A549 (cell line): ENCODE measurements around the gene POLR1E.
"Not testable (repeated sequence)": the region's sequence is repeated elsewhere in the genome, so short reads cannot be mapped to it uniquely, and the experiment has no call there.

Experiments
- CEBPB ChIP-seq, 2 experiments: fragments of >200 bp in 1 of 2; sonication (Bioruptor Twin) in 1 of 2; formaldehyde crosslinking in 1 of 2; IDR thresholded peaks; 2 replicates each; pipeline ENCODE4 v1.6.1; 2012 to 2016
- CTCF ChIP-seq: fragments of >200 bp; sonication (Bioruptor Twin); formaldehyde crosslinking; IDR thresholded peaks from 3 replicates; pipeline ENCODE4 v1.5.1; 2016
- EP300 ChIP-seq, 2 experiments: fragments of >200 bp; sonication (Bioruptor Twin); formaldehyde crosslinking; IDR thresholded peaks; 2 replicates in 1 of 2; 3 replicates in 1 of 2; pipeline ENCODE4 v1.6.1; 2016 to 2017
- JUN ChIP-seq, 2 experiments: fragments of >200 bp; sonication (Bioruptor Twin); formaldehyde crosslinking; IDR thresholded peaks; 2 replicates in 1 of 2; 3 replicates in 1 of 2; pipeline ENCODE4 v1.6.1; 2016 to 2017
- JUNB ChIP-seq: fragments of >200 bp; sonication (Bioruptor Twin); formaldehyde crosslinking; IDR thresholded peaks from 2 replicates; pipeline ENCODE4 v1.6.1; 2016
- MAZ ChIP-seq: fragments of 150-350 bp; IDR thresholded peaks from 2 replicates; pipeline ENCODE4 v1.6.1; 2014; ENCODE audit warnings: antibody characterized with exemption, low read depth, low read length, borderline replicate concordance
- POLR2A ChIP-seq: IDR thresholded peaks from 2 replicates; pipeline ENCODE4 v1.6.1; 2012; ENCODE audit warnings: mild to moderate bottlenecking, low read length
- RFX5 ChIP-seq: fragments of 450-650 bp; IDR thresholded peaks from 2 replicates; pipeline ENCODE4 v1.7.1; 2014; ENCODE audit warnings: antibody characterized with exemption, mild to moderate bottlenecking, moderate library complexity
- ZFP36 ChIP-seq: fragments of 450-650 bp; IDR thresholded peaks from 2 replicates; pipeline ENCODE4 v1.6.1; 2014; ENCODE audit warnings: borderline replicate concordance; ENCODE audit not compliant: partially characterized antibody

GRCh38 chr9:37514415-37514814 lies 28.7 kb downstream of the POLR1E start:
- not testable (repeated sequence) for TF ChIP-seq JUN (IDR thresholded peaks at IDR 0.05); POLR2A; CTCF; EP300 (IDR thresholded peaks at IDR 0.05); MAZ; RFX5; CEBPB (IDR thresholded peaks at IDR 0.05); JUNB; ZFP36
